BLaER1 treated with 17β-estradiol and CSF1 and Interleukin-3, amounts not matched to agents 10 nM and 100 nM (cell line): ENCODE measurements around the gene FOXJ3.

Experiments
- H3K27ac ChIP-seq, 11 experiments: shearing (Covaris generic); formaldehyde crosslinking; 2 replicates each; pipeline ENCODE4 v1.8.1; 2022
- H3K27me3 ChIP-seq, 11 experiments: shearing (Covaris generic); formaldehyde crosslinking; 2 replicates each; pipeline ENCODE4 v1.8.1; 2022
- H3K36me3 ChIP-seq, 11 experiments: shearing (Covaris generic); formaldehyde crosslinking; 2 replicates each; pipeline ENCODE4 v1.8.1; 2022
- H3K4me1 ChIP-seq, 10 experiments: shearing (Covaris generic); formaldehyde crosslinking; 2 replicates each; pipeline ENCODE4 v1.8.1; 2022
- H3K4me2 ChIP-seq, 11 experiments: shearing (Covaris generic); formaldehyde crosslinking; 2 replicates each; pipeline ENCODE4 v1.8.1; 2022
- H3K4me3 ChIP-seq, 10 experiments: shearing (Covaris generic); formaldehyde crosslinking; 2 replicates each; pipeline ENCODE4 v1.8.1; 2022
- H3K9ac ChIP-seq, 11 experiments: shearing (Covaris generic); formaldehyde crosslinking; 2 replicates each; pipeline ENCODE4 v1.8.1; 2022
- H3K9me3 ChIP-seq, 11 experiments: shearing (Covaris generic); formaldehyde crosslinking; replicated peaks in 1 of 11; 2 replicates each; pipeline ENCODE4 v1.8.1; 2022
- H4K20me1 ChIP-seq, 11 experiments: shearing (Covaris generic); formaldehyde crosslinking; 2 replicates each; pipeline ENCODE4 v1.8.1; 2022
- Cebpa-rat ChIP-seq, 11 experiments: shearing (Covaris generic); IDR thresholded peaks; 2 replicates each; pipeline ENCODE4 v1.8.1; 2022

FOXJ3 gene

DNA sequence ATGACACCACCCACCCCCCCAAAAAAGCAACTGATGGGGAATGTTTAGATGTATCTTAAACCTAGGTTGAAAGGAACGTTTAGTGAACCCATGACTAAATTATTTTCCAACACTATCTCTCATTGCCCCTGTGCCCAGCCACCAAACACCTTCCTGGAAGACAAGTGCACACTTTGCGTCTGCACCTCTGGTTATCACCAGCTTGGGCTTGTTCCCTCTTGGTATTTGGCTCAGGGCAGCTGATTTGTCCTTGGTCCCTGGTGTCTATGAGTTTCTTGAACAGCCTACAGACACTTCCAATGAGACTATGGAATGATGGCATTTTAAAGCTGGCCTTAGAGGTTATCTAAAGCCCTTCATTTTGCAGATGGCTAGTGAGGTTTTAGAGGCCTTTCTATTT, 30.1 kb upstream of the FOXJ3 start:
- Histone ChIP-seq H3K9ac (no peak overlapping the region), H3K4me2 (no peak overlapping the region), H3K4me1 (peaks cover 0 to 10% (median 0%) of the 10 kb centered on the region in 10 experiments; a peak in 2 of 20 replicates), H3K36me3 (no peaks in the 10 kb centered on the region), H3K27ac (no peak overlapping the region), H3K9me3 (no peaks in the 10 kb centered on the region), H3K4me3 (no peak overlapping the region), H4K20me1 (no peaks in the 10 kb centered on the region), H3K27me3 (no peaks in the 10 kb centered on the region)
- TF ChIP-seq Cebpa-rat (IDR thresholded peaks at IDR 0.05): no peak

DNA sequence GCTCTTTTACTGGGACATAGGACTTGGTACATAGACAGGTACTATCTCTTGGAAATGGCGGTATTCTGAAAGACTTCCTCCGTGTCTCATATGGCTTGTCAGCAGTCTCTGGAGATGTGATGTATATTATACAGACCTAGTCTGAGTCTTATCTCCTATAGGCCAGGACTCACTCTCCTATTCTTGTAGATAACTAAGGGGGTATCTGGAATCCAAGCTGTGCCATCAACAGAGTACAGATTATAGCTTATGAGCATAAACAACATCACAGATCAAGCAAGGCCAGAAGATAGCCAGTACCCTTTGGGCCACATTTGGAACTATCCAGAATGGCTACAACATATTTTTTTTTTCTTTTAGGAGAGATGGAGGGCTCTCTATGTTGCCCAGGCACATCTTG, 29.5 kb upstream of the FOXJ3 start:
- no peaks in the 10 kb centered on the region for H3K36me3 ChIP-seq
- H3K27ac ChIP-seq: no peak overlapping the region
- H3K9me3 ChIP-seq: no peaks in the 10 kb centered on the region
- no peaks in the 10 kb centered on the region for H4K20me1 ChIP-seq
- H3K4me3 ChIP-seq: no peak overlapping the region
- H3K4me2 ChIP-seq: no peak overlapping the region
- no peak for TF ChIP-seq Cebpa-rat (IDR thresholded peaks at IDR 0.05)
- H3K27me3 ChIP-seq: no peaks in the 10 kb centered on the region
- H3K4me1 ChIP-seq: peaks cover 0 to 10% (median 0%) of the 10 kb centered on the region in 10 experiments; a peak in 2 of 20 replicates
- H3K9ac ChIP-seq: no peak overlapping the region

DNA sequence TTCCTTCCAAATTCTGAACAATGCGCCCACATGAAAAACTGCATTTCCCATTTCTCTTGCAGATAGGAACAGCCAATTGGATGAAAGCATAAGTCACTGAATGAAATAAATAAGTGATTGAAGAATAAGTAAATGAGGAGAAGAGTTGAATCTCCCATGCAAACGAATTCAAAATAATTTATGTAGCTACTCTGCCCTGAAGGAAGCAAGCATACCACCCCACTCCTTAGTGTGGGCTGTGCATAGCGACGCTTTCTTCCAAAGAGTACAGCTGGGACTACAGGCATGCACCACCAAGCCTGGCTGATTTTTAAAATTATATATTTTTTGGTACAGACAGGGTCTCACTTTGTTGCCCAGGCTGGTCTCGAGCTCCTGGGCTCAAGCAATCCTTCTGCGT, 29.1 kb upstream of the FOXJ3 start:
- 0 out of 22 replicates have a peak overlapping the region, but pooled peaks of 1 of the 11 experiments have one; percentile 13 for H3K4me2 ChIP-seq
- no peaks in the 10 kb centered on the region for H3K36me3 ChIP-seq
- H4K20me1 ChIP-seq: no peaks in the 10 kb centered on the region
- no peak overlapping the region for H3K9ac ChIP-seq
- no peak overlapping the region for H3K4me3 ChIP-seq
- no peaks in the 10 kb centered on the region for H3K9me3 ChIP-seq
- H3K27me3 ChIP-seq: no peaks in the 10 kb centered on the region
- no peak overlapping the region for H3K27ac ChIP-seq
- peaks cover 0 to 10% (median 0%) of the 10 kb centered on the region in 10 experiments; a peak in 2 of 20 replicates for H3K4me1 ChIP-seq
- no peak for TF ChIP-seq Cebpa-rat (IDR thresholded peaks at IDR 0.05)

DNA sequence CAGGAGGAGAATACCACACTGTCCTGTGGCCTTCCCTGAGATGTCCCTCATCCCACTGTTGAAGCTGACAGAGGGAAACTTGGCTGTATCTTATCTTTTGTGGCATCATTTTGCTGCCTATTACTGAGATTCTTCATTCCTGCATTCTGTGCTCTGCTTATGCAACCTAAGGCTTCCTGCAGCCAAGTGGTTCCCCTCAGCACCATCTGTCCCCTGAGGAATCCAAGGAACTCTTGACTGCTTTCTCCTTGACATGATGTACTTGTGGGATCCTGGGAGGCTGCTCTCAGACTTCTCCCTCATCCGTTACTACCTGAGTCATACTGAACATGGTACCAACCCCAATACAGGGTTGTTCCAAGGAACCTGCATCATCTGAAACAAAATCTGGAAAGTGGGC, 24.4 kb upstream of the FOXJ3 start:
- no peaks in the 10 kb centered on the region for H4K20me1 ChIP-seq
- H3K4me2 ChIP-seq: no peak overlapping the region
- no peak overlapping the region for H3K27ac ChIP-seq
- H3K9me3 ChIP-seq: no peaks in the 10 kb centered on the region
- no peak overlapping the region for H3K9ac ChIP-seq
- no peaks in the 10 kb centered on the region for H3K27me3 ChIP-seq
- H3K36me3 ChIP-seq: no peaks in the 10 kb centered on the region
- no peak for TF ChIP-seq Cebpa-rat (IDR thresholded peaks at IDR 0.05)
- H3K4me1 ChIP-seq: peaks cover 0 to 10% (median 0%) of the 10 kb centered on the region in 10 experiments; a peak in 2 of 20 replicates
- no peak overlapping the region for H3K4me3 ChIP-seq

DNA sequence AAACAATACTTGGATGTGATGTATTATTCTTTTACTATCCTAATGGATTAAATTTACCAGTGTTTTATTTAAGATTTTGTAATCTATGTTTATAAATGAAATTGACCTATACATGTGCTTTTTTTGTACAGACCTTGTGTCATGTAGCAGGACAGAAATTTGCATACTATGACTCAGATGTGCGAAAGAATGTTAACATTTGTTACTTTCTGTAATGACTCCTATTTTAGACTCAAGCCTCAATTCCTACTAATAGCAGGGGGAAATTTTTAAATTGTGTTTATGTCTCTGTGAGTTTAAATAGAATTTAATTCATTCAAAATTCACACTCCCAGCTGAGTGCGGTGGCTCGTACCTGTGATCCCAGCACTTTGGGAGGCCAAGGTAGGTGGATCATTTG, 23.8 kb upstream of the FOXJ3 start:
- no peak overlapping the region for H3K9ac ChIP-seq
- no peak for TF ChIP-seq Cebpa-rat (IDR thresholded peaks at IDR 0.05)

DNA sequence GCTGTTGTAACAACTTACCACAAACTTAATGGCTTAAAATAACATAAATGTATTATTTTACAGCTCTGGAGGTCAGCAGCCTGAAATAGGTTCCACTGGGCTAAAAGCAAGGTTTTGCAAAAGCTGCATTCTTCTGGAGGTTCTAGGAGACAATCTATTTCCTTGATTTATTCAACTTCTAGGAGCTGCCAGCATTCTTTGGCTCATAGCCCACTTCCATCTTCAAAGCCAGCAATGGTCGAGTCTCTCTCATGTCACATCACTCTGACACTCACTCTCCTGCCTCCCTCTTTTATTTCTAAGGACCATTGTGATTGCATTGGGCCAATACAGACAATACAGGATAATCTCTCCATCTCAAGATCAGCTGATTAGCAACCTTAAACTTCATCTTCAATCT, 15.1 kb upstream of the FOXJ3 start:
- H3K4me2 ChIP-seq: no peak overlapping the region
- no peaks in the 10 kb centered on the region for H3K9me3 ChIP-seq
- H3K9ac ChIP-seq: no peak overlapping the region
- no peak overlapping the region for H3K4me3 ChIP-seq
- H3K27ac ChIP-seq: no peak overlapping the region
- TF ChIP-seq Cebpa-rat (IDR thresholded peaks at IDR 0.05): no peak
- no peaks in the 10 kb centered on the region; a peak in 1 of 20 replicates for H3K4me1 ChIP-seq
- H3K27me3 ChIP-seq: no peaks in the 10 kb centered on the region
- H4K20me1 ChIP-seq: no peaks in the 10 kb centered on the region
- no peaks in the 10 kb centered on the region for H3K36me3 ChIP-seq

More for the DNA sequence above, 23.8 kb upstream of the FOXJ3 start:
- no peaks in the 10 kb centered on the region for H3K9me3 ChIP-seq
- H4K20me1 ChIP-seq: no peaks in the 10 kb centered on the region
- H3K27ac ChIP-seq: no peak overlapping the region
- H3K4me3 ChIP-seq: no peak overlapping the region
- no peaks in the 10 kb centered on the region for H3K27me3 ChIP-seq
- no peaks in the 10 kb centered on the region for H3K36me3 ChIP-seq
- H3K4me2 ChIP-seq: no peak overlapping the region
- peaks cover 0 to 6% (median 0%) of the 10 kb centered on the region in 10 experiments; a peak in 2 of 20 replicates for H3K4me1 ChIP-seq

DNA sequence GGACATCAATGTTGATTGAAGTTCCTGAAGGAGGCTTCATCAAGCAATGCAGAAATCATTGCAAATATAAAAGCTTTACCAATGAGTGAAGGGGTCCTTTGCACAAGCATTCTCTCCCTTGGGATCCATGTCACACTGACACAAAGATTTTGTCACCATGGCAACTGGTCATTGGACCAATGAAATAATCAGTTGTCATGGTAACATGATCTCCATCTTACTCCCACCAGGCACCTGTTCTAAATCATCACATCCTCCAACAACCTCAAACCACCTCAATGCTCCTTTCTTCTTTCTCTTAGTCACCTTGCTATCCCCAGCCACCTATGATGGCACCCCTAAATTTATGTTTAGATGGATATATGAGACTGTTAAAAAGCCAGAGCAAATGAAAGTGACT, 13.5 kb upstream of the FOXJ3 start:
- H3K4me1 ChIP-seq: no peaks in the 10 kb centered on the region; a peak in 1 of 20 replicates
- no peaks in the 10 kb centered on the region for H3K9me3 ChIP-seq
- TF ChIP-seq Cebpa-rat (IDR thresholded peaks at IDR 0.05): no peak
- no peaks in the 10 kb centered on the region for H4K20me1 ChIP-seq
- no peak overlapping the region for H3K4me3 ChIP-seq
- H3K27ac ChIP-seq: no peak overlapping the region
- no peak overlapping the region for H3K9ac ChIP-seq
- H3K27me3 ChIP-seq: no peaks in the 10 kb centered on the region
- no peak overlapping the region for H3K4me2 ChIP-seq
- H3K36me3 ChIP-seq: no peaks in the 10 kb centered on the region

DNA sequence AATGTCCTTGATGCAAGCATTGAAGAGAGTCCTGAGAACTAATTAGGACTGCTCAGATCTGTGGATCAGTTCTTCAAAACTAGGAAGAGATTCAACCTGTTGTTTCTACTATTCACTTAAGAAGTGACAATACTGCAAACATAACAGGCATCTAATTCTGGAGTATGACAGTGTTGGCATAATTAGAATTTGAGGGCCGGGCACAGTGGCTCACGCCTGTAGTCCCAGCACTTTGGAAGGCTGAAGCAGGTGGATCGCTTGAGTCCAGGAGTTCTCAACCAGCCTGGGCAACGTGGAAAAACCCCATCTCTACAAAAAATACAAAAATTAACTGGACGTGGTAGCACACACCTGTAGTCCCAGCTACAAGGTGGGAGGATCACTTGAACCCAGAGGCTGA, 8.0 kb upstream of the FOXJ3 start:
- no peaks in the 10 kb centered on the region for H3K27me3 ChIP-seq
- no peak overlapping the region for H3K4me2 ChIP-seq
- H3K4me3 ChIP-seq: no peak overlapping the region
- no peak overlapping the region for H3K9ac ChIP-seq
- no peaks in the 10 kb centered on the region for H3K9me3 ChIP-seq
- no peaks in the 10 kb centered on the region for H3K4me1 ChIP-seq
- no peak for TF ChIP-seq Cebpa-rat (IDR thresholded peaks at IDR 0.05)
- H3K36me3 ChIP-seq: no peaks in the 10 kb centered on the region
- no peak overlapping the region for H3K27ac ChIP-seq
- no peaks in the 10 kb centered on the region for H4K20me1 ChIP-seq

DNA sequence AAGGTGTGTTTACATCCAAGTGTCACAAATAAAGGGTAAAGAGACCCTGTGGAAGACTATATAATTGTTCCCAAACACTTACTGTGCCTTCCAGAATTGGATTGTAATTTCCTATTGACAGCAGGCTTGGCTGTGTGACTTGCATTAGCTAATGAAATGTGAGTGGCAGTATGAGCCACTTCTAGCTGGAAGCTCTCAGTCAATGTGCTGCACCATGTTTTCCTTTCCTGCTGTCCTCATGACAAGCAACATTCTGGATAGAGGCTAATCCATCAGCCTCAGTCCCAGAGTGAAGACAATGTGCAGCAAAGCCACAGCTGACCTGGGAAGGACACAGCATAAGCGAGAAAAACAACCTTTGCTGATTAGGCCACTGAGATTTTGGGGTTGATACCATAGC, 5.9 kb upstream of the FOXJ3 start:
- TF ChIP-seq Cebpa-rat (IDR thresholded peaks at IDR 0.05): no peak
- H3K27ac ChIP-seq: no peak overlapping the region

DNA sequence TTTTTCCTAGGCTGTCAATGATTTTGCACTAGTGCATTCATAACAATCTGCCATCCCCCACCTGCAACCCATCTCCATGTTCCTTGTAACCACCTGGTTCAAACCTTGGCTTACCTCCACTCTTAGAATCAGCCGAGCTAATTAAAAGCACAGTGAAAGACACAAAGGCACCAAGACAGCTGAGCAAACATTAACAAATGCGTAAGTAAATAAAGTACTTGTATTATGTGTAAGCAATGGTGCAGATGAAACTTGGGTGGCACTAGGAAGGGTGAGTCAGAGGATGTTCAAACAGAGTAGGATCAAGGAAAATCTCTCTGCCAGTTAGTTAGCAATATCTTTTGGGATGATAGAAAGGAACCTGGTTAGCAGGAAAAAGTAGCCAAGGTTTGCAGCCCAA, 5.1 kb upstream of the FOXJ3 start:
- no peaks in the 10 kb centered on the region for H4K20me1 ChIP-seq
- H3K4me3 ChIP-seq: no peak overlapping the region
- H3K27ac ChIP-seq: no peak overlapping the region
- H3K27me3 ChIP-seq: no peaks in the 10 kb centered on the region
- H3K4me2 ChIP-seq: no peak overlapping the region
- peaks cover 8 to 12% (median 10%) of the 10 kb centered on the region in 10 experiments; a peak in 18 of 20 replicates for H3K4me1 ChIP-seq
- H3K9me3 ChIP-seq: no peaks in the 10 kb centered on the region
- H3K36me3 ChIP-seq: no peaks in the 10 kb centered on the region
- no peak overlapping the region for H3K9ac ChIP-seq
- TF ChIP-seq Cebpa-rat (IDR thresholded peaks at IDR 0.05): no peak

More for the DNA sequence above, 5.9 kb upstream of the FOXJ3 start:
- no peaks in the 10 kb centered on the region for H4K20me1 ChIP-seq
- H3K4me1 ChIP-seq: peaks cover 5 to 9% (median 7%) of the 10 kb centered on the region in 10 experiments; a peak in 18 of 20 replicates
- H3K4me2 ChIP-seq: no peak overlapping the region
- no peaks in the 10 kb centered on the region for H3K27me3 ChIP-seq
- no peak overlapping the region for H3K9ac ChIP-seq
- no peak overlapping the region for H3K4me3 ChIP-seq
- no peaks in the 10 kb centered on the region for H3K36me3 ChIP-seq
- no peaks in the 10 kb centered on the region for H3K9me3 ChIP-seq
